ENCODE measurements around the gene ETV7.
"Not testable (repeated sequence)": the region's sequence is repeated elsewhere in the genome, so short reads cannot be mapped to it uniquely, and the experiment has no call there.

ETV7 gene

DNA sequence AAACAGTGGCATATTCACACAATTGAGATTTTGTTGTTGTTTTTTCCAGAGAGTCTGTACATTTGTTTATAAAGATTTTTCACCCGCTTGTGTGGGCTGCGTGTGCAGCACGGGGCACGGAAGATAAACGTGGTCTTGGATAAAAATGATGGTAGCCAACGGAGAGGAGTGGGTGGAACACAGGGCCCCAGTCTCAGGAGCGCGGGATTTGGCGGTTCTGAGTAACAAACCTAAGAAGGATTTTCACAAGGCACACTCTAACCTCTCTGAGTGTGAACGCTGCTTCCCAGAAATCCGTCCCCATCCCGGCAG lies 47.2 kb downstream of the ETV7 start:
- no peak for DNase-seq (ENCODE audit: low read depth)

- DNase-seq (ENCODE audit: low read depth) = no peak
These were observed 48.3 kb downstream of the ETV7 start for GRCh38 chr6:36339146-36339545.

DNA sequence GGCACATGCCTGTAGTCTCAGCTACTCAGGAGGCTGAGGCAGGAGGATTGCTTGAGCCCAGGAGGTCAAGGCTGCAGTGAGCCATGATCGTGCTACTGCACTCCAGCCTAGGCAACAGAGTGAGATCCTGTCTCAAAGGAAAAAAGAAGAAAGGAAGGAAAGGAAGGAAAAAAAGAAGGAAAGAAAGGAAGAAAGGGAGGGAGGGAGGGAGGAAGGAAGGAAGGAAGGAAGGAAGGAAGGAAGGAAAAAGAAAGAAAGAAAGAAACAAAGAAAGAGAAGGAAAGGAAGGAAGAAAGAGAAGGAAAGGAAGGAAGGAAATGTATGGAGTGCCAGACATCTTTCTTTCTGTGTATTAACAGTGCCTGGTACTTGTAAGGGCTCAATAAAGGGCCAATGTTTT lies 49.2 kb downstream of the ETV7 start:
- not testable (repeated sequence) for DNase-seq (ENCODE audit: low read depth)

GRCh38 chr6:36337814-36338213 lies 49.7 kb downstream of the ETV7 start:
- no peak for DNase-seq (ENCODE audit: low read depth)

DNA sequence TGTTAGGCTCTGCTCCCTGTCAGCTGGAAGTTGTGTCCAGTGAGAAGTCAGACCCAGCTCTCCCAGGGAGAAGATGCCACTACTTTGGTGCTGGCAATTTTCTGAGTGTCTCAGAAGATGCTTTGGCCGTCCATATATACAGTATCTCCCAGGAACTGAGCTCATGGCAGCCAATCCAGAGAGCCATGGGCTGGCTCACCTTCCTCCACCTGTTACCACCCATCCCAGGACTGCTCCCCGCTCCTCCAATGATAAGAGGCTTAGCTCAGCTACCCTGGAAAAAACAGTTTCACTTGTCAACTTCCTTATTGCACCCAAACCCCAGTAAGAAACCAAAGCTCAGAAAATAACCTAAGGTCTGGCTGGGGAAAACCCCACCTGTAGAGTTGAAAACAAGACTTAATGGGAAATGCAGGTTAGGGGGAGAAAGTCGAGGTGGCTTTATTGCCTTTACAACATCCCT lies 50.7 kb downstream of the ETV7 start, which contains the start of gene BNIP5:
Gene BNIP5 (minus strand): TSS at position 110 of the 463 bp plus-strand sequence. CDS start 6,198 bp downstream, outside the sequence.
- no peak for DNase-seq (ENCODE audit: low read depth)

DNA sequence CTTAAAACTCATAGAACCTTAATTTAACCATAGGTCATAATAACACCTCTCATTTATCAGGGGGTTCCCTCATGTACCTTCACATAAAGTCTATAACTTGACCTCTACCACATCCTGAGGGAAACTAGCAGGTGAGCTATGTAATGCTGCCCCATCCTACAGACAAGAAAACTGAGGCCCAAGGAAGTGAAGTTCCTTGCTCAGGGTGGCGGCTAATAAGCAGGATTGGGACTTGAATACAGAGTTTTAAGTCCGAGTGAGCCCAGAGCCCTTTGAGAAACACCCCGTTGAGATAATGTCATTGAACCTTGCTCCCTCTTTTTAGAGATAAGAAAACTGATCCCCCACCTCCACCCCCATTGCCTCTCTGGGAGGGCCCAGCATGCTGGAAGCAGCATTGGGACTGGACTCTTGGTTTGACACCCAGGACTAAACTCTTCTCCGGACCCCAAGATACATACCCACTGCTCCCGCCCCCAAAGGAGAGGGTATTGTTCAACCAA lies 51.2 kb downstream of the ETV7 start:
- no peak for DNase-seq (ENCODE audit: low read depth)

- no peak for DNase-seq (ENCODE audit: low read depth)
These were observed 51.8 kb downstream of the ETV7 start for GRCh38 chr6:36335465-36336207.

DNA sequence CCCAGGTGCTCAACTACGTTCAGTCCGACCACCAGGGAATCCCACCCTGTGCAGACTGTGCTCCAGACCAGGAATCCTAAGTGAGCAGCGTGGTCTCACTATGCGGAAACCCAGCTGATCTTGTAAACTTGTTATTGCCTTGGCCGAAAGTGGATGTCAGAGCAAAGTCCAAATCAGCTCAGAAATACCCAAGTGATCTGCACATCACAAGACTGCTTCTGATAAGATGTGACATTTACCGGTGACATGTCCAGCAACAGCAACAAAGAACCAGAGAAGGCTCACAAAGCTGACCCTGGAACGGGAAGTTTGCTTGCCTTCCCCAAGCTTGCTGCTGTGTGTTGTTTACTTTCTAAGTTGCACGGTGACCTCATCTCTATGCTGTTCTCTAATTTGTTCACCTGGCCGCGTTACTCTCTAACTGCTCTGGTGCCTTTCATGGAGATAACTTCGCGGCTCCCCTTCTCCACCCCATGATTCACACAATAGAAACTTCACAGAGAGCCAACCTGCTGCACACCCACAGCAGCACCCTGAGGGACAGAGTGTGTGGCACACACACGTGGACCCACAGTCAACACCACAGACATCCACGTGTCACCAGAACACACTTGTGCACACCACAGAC lies 52.5 kb downstream of the ETV7 start:
- no peak for DNase-seq (ENCODE audit: low read depth)

DNA sequence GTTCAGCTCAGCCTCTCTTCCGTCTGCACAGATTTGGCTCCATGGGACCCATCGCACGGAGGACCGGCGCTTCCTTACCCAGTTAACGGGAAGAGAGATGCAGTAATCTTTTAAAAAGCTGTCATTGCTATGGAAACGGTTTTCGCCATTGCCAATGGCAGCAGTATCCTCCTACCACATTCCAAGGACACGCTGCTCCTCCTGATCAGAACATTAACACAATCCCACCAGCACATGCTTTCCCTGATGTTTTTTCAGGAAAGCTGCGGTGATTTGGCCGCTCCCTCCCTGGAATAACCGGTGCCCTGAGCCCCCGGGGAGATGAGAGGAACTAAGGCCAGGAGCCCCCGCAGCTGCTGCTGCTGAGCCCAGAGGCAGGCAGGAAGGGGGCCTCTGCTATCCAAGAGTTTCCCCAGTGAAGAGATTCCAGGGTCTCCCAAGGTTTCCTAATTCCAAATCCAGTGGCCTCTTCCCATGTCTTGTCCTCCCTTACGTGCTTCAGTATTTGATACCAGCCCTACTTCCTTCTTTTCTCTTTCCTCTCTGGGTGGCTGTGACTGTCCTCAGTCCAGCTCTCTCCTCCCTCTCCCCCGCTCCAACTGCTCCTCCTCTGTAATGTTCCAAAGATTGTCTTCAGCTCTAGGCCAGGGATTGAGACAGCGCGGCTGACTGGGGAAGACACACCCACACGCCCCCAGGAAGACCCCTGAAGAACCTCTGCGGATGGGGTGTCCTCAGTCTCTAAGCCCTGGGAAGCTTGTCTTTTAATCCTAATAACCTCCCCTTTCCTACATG lies 53.3 kb downstream of the ETV7 start:
- no peak for DNase-seq (ENCODE audit: low read depth)

DNA sequence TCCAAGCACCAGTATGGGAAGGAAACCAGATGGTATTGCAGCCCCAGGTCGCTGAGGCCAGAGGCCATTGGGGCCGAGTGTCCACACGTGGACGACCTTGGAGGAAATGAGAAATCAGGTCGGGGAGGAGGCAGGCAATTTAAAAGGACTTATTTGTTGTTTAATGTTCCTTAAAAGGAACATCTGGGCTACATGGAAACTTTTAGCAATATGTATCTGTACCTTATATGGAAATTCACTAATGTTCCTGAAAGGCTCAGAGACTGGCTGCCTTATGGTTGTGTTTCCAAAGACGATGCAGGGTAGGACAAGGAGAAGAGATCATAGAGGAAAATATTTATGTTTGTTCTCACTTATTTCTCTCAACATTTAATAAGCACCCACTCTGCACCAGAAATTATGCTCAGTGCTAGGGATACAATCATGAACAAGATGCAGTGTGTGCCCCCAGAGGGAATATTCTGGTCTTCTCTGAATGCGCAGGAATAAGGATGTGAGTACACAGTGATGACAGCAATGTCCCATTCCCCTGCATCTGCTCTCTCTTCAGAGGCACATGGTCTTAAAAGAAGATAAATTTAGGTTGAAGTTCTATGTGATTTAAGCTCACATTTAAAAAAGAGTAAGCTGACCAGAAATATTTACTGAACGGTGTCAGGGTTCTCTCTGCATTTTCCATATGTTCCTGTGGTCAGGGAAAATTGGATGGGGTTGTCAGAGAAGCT lies 54.1 kb downstream of the ETV7 start:
- no peak for DNase-seq (ENCODE audit: low read depth)

- no peak for DNase-seq (ENCODE audit: low read depth)
These were observed 56.1 kb downstream of the ETV7 start for GRCh38 chr6:36331381-36331780.

- no peak for DNase-seq (ENCODE audit: low read depth)
These were observed 57.1 kb downstream of the ETV7 start for GRCh38 chr6:36330366-36330765.

GRCh38 chr6:36329798-36330291 lies 57.6 kb downstream of the ETV7 start:
- DNase-seq (ENCODE audit: low read depth) = no peak

DNA sequence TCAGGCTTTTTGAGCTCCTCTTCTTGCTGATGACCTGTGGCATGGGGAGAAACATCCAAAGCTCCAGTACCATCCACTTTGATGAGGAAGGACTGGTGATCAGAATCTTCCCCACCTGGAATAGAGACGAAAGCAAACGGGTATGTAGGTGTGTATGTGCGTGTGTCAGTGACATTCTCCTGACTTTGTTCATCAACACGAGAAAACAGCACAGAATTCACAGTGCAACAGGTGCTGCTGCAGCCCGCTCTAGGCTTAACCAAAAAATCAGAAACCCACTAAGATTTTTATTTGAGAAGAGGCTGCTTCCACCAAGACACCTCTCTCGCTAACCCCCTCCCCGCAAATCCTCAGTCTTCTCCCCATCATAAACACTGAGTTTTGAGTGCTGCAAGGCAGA lies 58.9 kb downstream of the ETV7 start:
- DNase-seq (ENCODE audit: low read depth) = no peak

GRCh38 chr6:36327919-36328236 lies 59.6 kb downstream of the ETV7 start:
- no peak for DNase-seq (ENCODE audit: low read depth)

- DNase-seq (ENCODE audit: low read depth) = no peak
These were observed 60.1 kb downstream of the ETV7 start for GRCh38 chr6:36327226-36327918.

- no peak for DNase-seq (ENCODE audit: low read depth)
These were observed 61.0 kb downstream of the ETV7 start for GRCh38 chr6:36326356-36326995.

DNA sequence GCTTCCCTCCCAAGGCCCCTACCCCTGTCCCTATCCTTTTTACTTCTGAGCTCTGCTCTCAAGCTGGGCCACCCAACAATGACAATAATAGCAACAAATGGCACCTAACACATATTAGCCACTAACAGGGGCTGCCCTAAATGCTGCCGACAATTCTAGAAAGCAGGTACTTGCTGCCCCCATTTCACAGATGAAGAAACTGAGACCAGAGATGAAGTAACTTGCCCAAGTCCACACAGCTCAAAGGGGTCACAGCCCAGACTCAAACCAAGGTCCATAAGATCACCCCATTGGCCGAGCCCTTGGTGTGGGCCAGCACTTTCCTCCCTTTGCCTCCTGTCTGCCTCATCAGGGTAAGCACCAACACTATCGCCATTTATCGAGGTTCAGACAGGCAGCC lies 62.8 kb downstream of the ETV7 start:
- DNase-seq (ENCODE audit: low read depth) = no peak

DNA sequence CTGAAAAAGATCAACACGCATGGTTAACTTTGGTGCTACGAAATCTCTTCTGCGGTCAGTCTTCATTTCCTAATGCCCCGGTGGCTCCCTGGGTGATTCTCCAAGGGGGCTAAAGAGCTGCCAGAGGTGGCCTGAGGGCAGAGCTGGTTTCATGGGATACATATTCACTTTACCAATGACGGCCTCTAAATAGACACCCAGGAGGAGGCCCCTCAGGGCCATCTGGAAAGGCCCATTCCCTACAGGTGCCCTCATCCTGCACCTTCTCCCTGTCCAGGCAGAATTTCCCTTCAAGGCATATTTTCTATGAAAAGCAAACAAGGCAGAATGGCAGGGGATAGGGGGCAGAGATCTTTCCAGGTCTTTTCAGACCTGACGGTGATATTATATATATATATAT lies 63.3 kb downstream of the ETV7 start:
- DNase-seq (ENCODE audit: low read depth) = no peak

DNA sequence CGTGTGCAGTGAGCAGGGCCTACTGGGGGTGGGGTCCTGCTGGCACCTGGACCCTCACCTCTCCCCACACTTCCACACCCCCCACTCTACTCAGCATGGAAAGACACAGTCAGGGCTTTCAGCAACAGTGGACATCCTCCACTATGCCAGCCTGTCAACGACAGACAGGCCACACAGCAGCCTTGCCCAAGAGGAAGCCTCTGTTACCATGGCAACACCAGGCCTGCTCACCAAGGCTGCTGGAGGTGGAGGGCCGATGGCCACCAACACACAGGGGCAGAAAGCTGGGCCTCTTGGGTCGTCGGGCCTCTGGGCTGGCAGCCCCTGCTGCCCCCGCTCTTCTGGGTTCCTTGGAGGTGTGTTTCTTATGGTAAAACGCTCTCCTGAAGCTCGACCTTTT lies 64.4 kb downstream of the ETV7 start:
- DNase-seq (ENCODE audit: low read depth) = no peak

DNA sequence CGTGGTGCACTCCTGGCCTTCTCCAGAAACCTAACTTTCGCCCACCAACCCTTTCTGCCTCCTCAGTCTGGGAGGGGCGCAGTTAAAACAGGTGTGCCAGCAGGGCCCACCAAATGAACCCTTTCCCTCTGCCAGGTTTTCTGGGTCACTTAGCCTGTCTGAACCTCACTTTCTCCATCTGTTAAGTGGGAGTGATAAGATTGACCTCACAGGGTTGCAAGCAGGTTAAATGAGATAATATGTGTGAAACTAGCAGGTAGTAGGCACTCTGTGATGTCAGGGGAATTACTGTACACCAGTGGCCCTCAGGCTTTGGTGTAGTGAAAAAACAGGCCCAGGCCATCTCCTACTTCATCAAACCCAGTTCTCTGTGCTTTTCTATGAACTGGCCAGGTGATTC lies 64.9 kb downstream of the ETV7 start:
- no peak for DNase-seq (ENCODE audit: low read depth)
